ENCODE measurements around the gene TSEN54.
A peak's percentile ranks its signal among the peaks of the same experiment; 100 is the strongest.
"Not testable (repeated sequence)": the region's sequence is repeated elsewhere in the genome, so short reads cannot be mapped to it uniquely, and the experiment has no call there.

Gene TSEN54

DNA sequence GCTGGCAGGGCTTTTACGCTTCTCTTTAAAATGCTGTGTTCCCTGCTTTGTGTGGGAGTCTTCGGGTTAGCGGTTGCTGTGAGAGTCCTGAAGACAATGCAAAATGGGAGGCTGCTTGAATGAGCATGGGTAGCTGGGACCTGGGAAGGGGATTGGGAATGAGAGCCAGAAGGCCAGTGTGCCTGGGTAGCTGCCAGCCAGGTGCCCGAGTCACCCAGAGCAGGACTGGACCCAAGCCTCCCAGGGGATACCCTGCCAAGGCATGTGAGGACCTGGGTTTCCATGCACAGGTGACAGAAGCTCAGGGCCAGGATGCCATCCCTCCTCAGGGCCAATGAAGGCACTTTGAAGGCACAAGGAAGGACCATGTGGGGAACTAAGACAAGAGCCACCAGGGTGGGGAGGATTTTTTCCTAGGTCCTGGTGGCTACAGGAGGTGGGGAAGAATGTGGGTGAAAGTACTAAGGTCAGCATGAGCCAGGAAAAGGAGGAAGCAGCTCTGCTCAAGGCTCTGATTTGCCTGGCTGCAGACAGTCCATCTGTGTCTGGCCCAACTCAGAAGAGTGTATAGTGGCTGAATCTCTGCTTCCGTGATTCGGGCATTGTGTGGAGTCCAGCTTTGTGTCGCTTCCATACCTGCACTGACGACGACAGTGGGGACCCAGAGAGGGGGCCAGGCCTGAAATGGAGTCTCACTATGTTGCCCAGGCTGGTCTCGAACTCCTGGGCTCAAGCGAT is 39.4 kb upstream of the TSEN54 start:
- Histone ChIP-seq H3K4me2 (ENCODE audit: insufficient read depth, low read length) (no peak overlapping the region), H3K79me2 (ENCODE audit: insufficient read depth, low read length) (peaks cover 48% of the 10 kb centered on the region), H3K4me1 (ENCODE audit: insufficient read depth, low read length) (no peaks in the 10 kb centered on the region), H3K27me3 (ENCODE audit: insufficient read depth, low read length, poor library complexity) (no peaks in the 10 kb centered on the region), H3K36me3 (ENCODE audit: insufficient read depth, low read length) (peaks cover 49% of the 10 kb centered on the region), H3K9ac (ENCODE audit: low read depth, low read length) (no peak overlapping the region), H2AFZ (ENCODE audit: low read depth, low read length) (no peak overlapping the region), H3K4me3 (ENCODE audit: low read depth in 1 of 2, low read length in 2 of 2) (no peak overlapping the region), H4K20me1 (ENCODE audit: insufficient read depth, low read length) (peaks cover 25% of the 10 kb centered on the region; the same call in 1 of the 2 replicates), H3K9me3 (ENCODE audit: insufficient read depth, low read length, severe bottlenecking) (no peaks in the 10 kb centered on the region), H3K27ac (ENCODE audit: low read length) (peak overlapping the region; percentile 31; the same call in 1 of the 2 replicates)
- ATAC-seq (ENCODE audit: insufficient read depth, low read depth) = no peak
- no peak for TF ChIP-seq EZH2 (IDR thresholded peaks at IDR 0.05; ENCODE audit: borderline replicate concordance, low read depth, low read length, severe bottlenecking)
- TF ChIP-seq, protein P1, sequence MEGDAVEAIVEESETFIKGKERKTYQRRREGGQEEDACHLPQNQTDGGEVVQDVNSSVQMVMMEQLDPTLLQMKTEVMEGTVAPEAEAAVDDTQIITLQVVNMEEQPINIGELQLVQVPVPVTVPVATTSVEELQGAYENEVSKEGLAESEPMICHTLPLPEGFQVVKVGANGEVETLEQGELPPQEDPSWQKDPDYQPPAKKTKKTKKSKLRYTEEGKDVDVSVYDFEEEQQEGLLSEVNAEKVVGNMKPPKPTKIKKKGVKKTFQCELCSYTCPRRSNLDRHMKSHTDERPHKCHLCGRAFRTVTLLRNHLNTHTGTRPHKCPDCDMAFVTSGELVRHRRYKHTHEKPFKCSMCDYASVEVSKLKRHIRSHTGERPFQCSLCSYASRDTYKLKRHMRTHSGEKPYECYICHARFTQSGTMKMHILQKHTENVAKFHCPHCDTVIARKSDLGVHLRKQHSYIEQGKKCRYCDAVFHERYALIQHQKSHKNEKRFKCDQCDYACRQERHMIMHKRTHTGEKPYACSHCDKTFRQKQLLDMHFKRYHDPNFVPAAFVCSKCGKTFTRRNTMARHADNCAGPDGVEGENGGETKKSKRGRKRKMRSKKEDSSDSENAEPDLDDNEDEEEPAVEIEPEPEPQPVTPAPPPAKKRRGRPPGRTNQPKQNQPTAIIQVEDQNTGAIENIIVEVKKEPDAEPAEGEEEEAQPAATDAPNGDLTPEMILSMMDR (IDR thresholded peaks at IDR 0.05; ENCODE audit: borderline replicate concordance, extremely low read depth, low read length, poor library complexity, severe bottlenecking) = no peak
- DNase-seq = no peak

- H3K9me3 ChIP-seq (ENCODE audit: insufficient read depth, low read length, severe bottlenecking); H3K4me1 ChIP-seq (ENCODE audit: insufficient read depth, low read length); ATAC-seq (ENCODE audit: insufficient read depth, low read depth); H3K27me3 ChIP-seq (ENCODE audit: insufficient read depth, low read length, poor library complexity); H2AFZ ChIP-seq (ENCODE audit: low read depth, low read length); DNase-seq; H3K9ac ChIP-seq (ENCODE audit: low read depth, low read length); H3K27ac ChIP-seq (ENCODE audit: low read length); H3K4me3 ChIP-seq (ENCODE audit: low read depth in 1 of 2, low read length in 2 of 2); H3K4me2 ChIP-seq (ENCODE audit: insufficient read depth, low read length): not testable (repeated sequence)
- peaks cover 49% of the 10 kb centered on the region for H3K79me2 ChIP-seq (ENCODE audit: insufficient read depth, low read length)
- peaks cover 25% of the 10 kb centered on the region; the same call in 1 of the 2 replicates for H4K20me1 ChIP-seq (ENCODE audit: insufficient read depth, low read length)
- H3K36me3 ChIP-seq (ENCODE audit: insufficient read depth, low read length) = peaks cover 44% of the 10 kb centered on the region
Measured at GRCh38 chr17:75477490-75477862, 38.9 kb upstream of the TSEN54 start.

- Histone ChIP-seq H3K36me3 (ENCODE audit: insufficient read depth, low read length) (peaks cover 36% of the 10 kb centered on the region), H3K4me1 (ENCODE audit: insufficient read depth, low read length) (no peaks in the 10 kb centered on the region), H3K4me2 (ENCODE audit: insufficient read depth, low read length) (no peak overlapping the region), H3K27me3 (ENCODE audit: insufficient read depth, low read length, poor library complexity) (no peaks in the 10 kb centered on the region), H2AFZ (ENCODE audit: low read depth, low read length) (no peak overlapping the region), H4K20me1 (ENCODE audit: insufficient read depth, low read length) (peaks cover 26% of the 10 kb centered on the region; the same call in 1 of the 2 replicates), H3K4me3 (ENCODE audit: low read depth in 1 of 2, low read length in 2 of 2) (no peak overlapping the region), H3K9me3 (ENCODE audit: insufficient read depth, low read length, severe bottlenecking) (no peaks in the 10 kb centered on the region), H3K79me2 (ENCODE audit: insufficient read depth, low read length) (peaks cover 54% of the 10 kb centered on the region), H3K9ac (ENCODE audit: low read depth, low read length) (no peak overlapping the region), H3K27ac (ENCODE audit: low read length) (no peak overlapping the region)
- TF ChIP-seq EZH2 (IDR thresholded peaks at IDR 0.05; ENCODE audit: borderline replicate concordance, low read depth, low read length, severe bottlenecking) = no peak
- TF ChIP-seq, protein P1 (IDR thresholded peaks at IDR 0.05; ENCODE audit: borderline replicate concordance, extremely low read depth, low read length, poor library complexity, severe bottlenecking) = no peak
- ATAC-seq (ENCODE audit: insufficient read depth, low read depth) (no peak), DNase-seq (no peak)
Measured at GRCh38 chr17:75478508-75478907, 37.8 kb upstream of the TSEN54 start.

- no peak for DNase-seq
- H3K4me3 ChIP-seq (ENCODE audit: low read depth in 1 of 2, low read length in 2 of 2) = no peak overlapping the region
- H2AFZ ChIP-seq (ENCODE audit: low read depth, low read length) = no peak overlapping the region
- no peak overlapping the region for H3K9ac ChIP-seq (ENCODE audit: low read depth, low read length)
- peaks cover 25% of the 10 kb centered on the region for H3K36me3 ChIP-seq (ENCODE audit: insufficient read depth, low read length)
- H3K27me3 ChIP-seq (ENCODE audit: insufficient read depth, low read length, poor library complexity) = no peaks in the 10 kb centered on the region
- ATAC-seq (ENCODE audit: insufficient read depth, low read depth) = no peak
- no peak overlapping the region for H3K27ac ChIP-seq (ENCODE audit: low read length)
- TF ChIP-seq, protein P1 (IDR thresholded peaks at IDR 0.05; ENCODE audit: borderline replicate concordance, extremely low read depth, low read length, poor library complexity, severe bottlenecking) = no peak
- no peak for TF ChIP-seq EZH2 (IDR thresholded peaks at IDR 0.05; ENCODE audit: borderline replicate concordance, low read depth, low read length, severe bottlenecking)
- H4K20me1 ChIP-seq (ENCODE audit: insufficient read depth, low read length) = peaks cover 26% of the 10 kb centered on the region; the same call in 1 of the 2 replicates
- no peaks in the 10 kb centered on the region for H3K9me3 ChIP-seq (ENCODE audit: insufficient read depth, low read length, severe bottlenecking)
- H3K4me2 ChIP-seq (ENCODE audit: insufficient read depth, low read length) = no peak overlapping the region
- H3K4me1 ChIP-seq (ENCODE audit: insufficient read depth, low read length) = no peaks in the 10 kb centered on the region
- peaks cover 59% of the 10 kb centered on the region for H3K79me2 ChIP-seq (ENCODE audit: insufficient read depth, low read length)
Measured at GRCh38 chr17:75480281-75480680, 36.0 kb upstream of the TSEN54 start.
